DMS79 (cell line): ENCODE measurements around the gene RPS4Y2.

Experiments used
- DNase-seq: peaks from one replicate; lab custom pipeline; 2025; lab: John Stamatoyannopoulos, UW

RPS4Y2 gene

GRCh38 chrY:20755808-20756207 is at the start of gene RPS4Y2:
Gene RPS4Y2 (plus strand): TSS chrY:20756108. CDS start chrY:20756164, 56 bp downstream.
- DNase-seq: no peak

GRCh38 chrY:20714391-20714790 is 41.5 kb upstream of the RPS4Y2 start:
- DNase-seq: no peak

- no peak for DNase-seq
Measured at GRCh38 chrY:20726184-20726907, 29.6 kb upstream of the RPS4Y2 start.

- DNase-seq: no peak
Measured at GRCh38 chrY:20735200-20735599, 20.7 kb upstream of the RPS4Y2 start.

- DNase-seq: no peak
Measured at GRCh38 chrY:20739806-20740205, 16.1 kb upstream of the RPS4Y2 start.

GRCh38 chrY:20740609-20741008 is 15.3 kb upstream of the RPS4Y2 start:
- no peak for DNase-seq

- DNase-seq: no peak
Measured at GRCh38 chrY:20745060-20745459, 10.8 kb upstream of the RPS4Y2 start.

GRCh38 chrY:20746919-20747318 is 9.0 kb upstream of the RPS4Y2 start:
- DNase-seq: no peak

- DNase-seq: no peak
Measured at GRCh38 chrY:20763869-20764268, 8.0 kb downstream of the RPS4Y2 start.

- no peak for DNase-seq
Measured at GRCh38 chrY:20765117-20765516, 9.2 kb downstream of the RPS4Y2 start.

- DNase-seq: no peak
Measured at GRCh38 chrY:20770755-20771154, 14.8 kb downstream of the RPS4Y2 start.

GRCh38 chrY:20776104-20776503 is 20.2 kb downstream of the RPS4Y2 start:
- DNase-seq: no peak

- DNase-seq: no peak
Measured at GRCh38 chrY:20780104-20780654, 24.3 kb downstream of the RPS4Y2 start.

- no peak for DNase-seq
Measured at GRCh38 chrY:20780776-20781175, 24.9 kb downstream of the RPS4Y2 start.

GRCh38 chrY:20781408-20781807 is 25.5 kb downstream of the RPS4Y2 start:
- DNase-seq: no peak

- DNase-seq: no peak
Measured at GRCh38 chrY:20784965-20785364, 29.1 kb downstream of the RPS4Y2 start.

- no peak for DNase-seq
Measured at GRCh38 chrY:20787076-20787475, 31.2 kb downstream of the RPS4Y2 start.

GRCh38 chrY:20798351-20799049 is 42.6 kb downstream of the RPS4Y2 start:
- no peak for DNase-seq

GRCh38 chrY:20802659-20803058 is 46.8 kb downstream of the RPS4Y2 start:
- no peak for DNase-seq

- DNase-seq: no peak
Measured at GRCh38 chrY:20806243-20806642, 50.3 kb downstream of the RPS4Y2 start.

GRCh38 chrY:20813459-20813858 is 57.6 kb downstream of the RPS4Y2 start:
- DNase-seq: no peak

- no peak for DNase-seq
Measured at GRCh38 chrY:20814794-20815193, 58.9 kb downstream of the RPS4Y2 start.

- DNase-seq: no peak
Measured at GRCh38 chrY:20817067-20817466, 61.2 kb downstream of the RPS4Y2 start.
